Measurements from ENCODE around the gene IL24. TPM values are rescaled to one million over a fixed set of nuclear protein-coding genes. Genes with fewer than 3 reads are reported as not detected.

Gene IL24
- total RNA-seq, 1 experiment from 2014 or later = not detected

GRCh38 chr1:206937425-206937824 lies 40.2 kb downstream of the IL24 start:
- Histone ChIP-seq H3K9me2 (ENCODE audit: insufficient read depth) (no peaks in the 10 kb centered on the region), H2AFZ (no peak overlapping the region), H3F3A (ENCODE audit: insufficient read depth, low read depth) (no peaks in the 10 kb centered on the region), H3K79me2 (ENCODE audit: low read depth) (no peaks in the 10 kb centered on the region), H3K27me3 (ENCODE audit: insufficient read depth, low read depth) (no peaks in the 10 kb centered on the region), H3K27ac (no peak overlapping the region), H3K36me3 (ENCODE audit: low read depth) (no peaks in the 10 kb centered on the region), H3K4me3 (no peak overlapping the region), H3K4me1 (replicated peaks; ENCODE audit: insufficient read depth) (no peaks in the 10 kb centered on the region), H3K4me2 (no peak overlapping the region), H3K9me3 (ENCODE audit: insufficient read depth, low read depth) (no peaks in the 10 kb centered on the region), H4K20me1 (ENCODE audit: insufficient read depth) (no peaks in the 10 kb centered on the region)
- ChIA-PET CTCF (no interaction called here), POLR2A (ENCODE audit: unreplicated experiment) (no interaction called here)
- intact Hi-C loops (cut with micrococcal nuclease; ENCODE audit: unreplicated experiment) = no loop called here
- BruUV-seq (replicated peaks) = no TSS peak
- no peak for DNase-seq
- TF ChIP-seq CTCF (conservative IDR thresholded peaks at IDR 0.05) = no peak
- TF ChIP-seq EZH2 (IDR thresholded peaks at IDR 0.05; ENCODE audit: low read depth) = no peak

GRCh38 chr1:206939131-206939530 lies 41.9 kb downstream of the IL24 start:
- ChIA-PET POLR2A (ENCODE audit: unreplicated experiment) (no interaction called here), CTCF (no interaction called here)
- Histone ChIP-seq H3K27me3 (ENCODE audit: insufficient read depth, low read depth) (no peaks in the 10 kb centered on the region), H3K4me2 (no peak overlapping the region), H3K4me3 (no peak overlapping the region), H2AFZ (no peak overlapping the region), H3K27ac (no peak overlapping the region), H3K4me1 (replicated peaks; ENCODE audit: insufficient read depth) (no peaks in the 10 kb centered on the region), H3K9me3 (ENCODE audit: insufficient read depth, low read depth) (no peaks in the 10 kb centered on the region), H3K36me3 (ENCODE audit: low read depth) (no peaks in the 10 kb centered on the region), H3F3A (ENCODE audit: insufficient read depth, low read depth) (no peaks in the 10 kb centered on the region), H4K20me1 (ENCODE audit: insufficient read depth) (no peaks in the 10 kb centered on the region), H3K79me2 (ENCODE audit: low read depth) (no peaks in the 10 kb centered on the region), H3K9me2 (ENCODE audit: insufficient read depth) (no peaks in the 10 kb centered on the region)
- DNase-seq = no peak
- TF ChIP-seq EZH2 (IDR thresholded peaks at IDR 0.05; ENCODE audit: low read depth) = no peak
- no peak for TF ChIP-seq CTCF (conservative IDR thresholded peaks at IDR 0.05)
- BruUV-seq (replicated peaks) = no TSS peak
- intact Hi-C loops (cut with micrococcal nuclease; ENCODE audit: unreplicated experiment) = no loop called here

GRCh38 chr1:206939841-206940587 lies 42.8 kb downstream of the IL24 start:
- CTCF ChIA-PET = no interaction called here
- no peak overlapping the region for H3K4me3 ChIP-seq
- H3K27me3 ChIP-seq (ENCODE audit: insufficient read depth, low read depth) = no peaks in the 10 kb centered on the region
- H3K4me1 ChIP-seq (replicated peaks; ENCODE audit: insufficient read depth) = no peaks in the 10 kb centered on the region
- no peaks in the 10 kb centered on the region for H3K79me2 ChIP-seq (ENCODE audit: low read depth)
- DNase-seq = no peak
- no TSS peak for BruUV-seq (replicated peaks)
- no peaks in the 10 kb centered on the region for H3K9me2 ChIP-seq (ENCODE audit: insufficient read depth)
- H3K9me3 ChIP-seq (ENCODE audit: insufficient read depth, low read depth) = no peaks in the 10 kb centered on the region
- intact Hi-C loops (cut with micrococcal nuclease; ENCODE audit: unreplicated experiment) = no loop called here
- POLR2A ChIA-PET (ENCODE audit: unreplicated experiment) = no interaction called here
- TF ChIP-seq CTCF (conservative IDR thresholded peaks at IDR 0.05) (no peak), EZH2 (IDR thresholded peaks at IDR 0.05; ENCODE audit: low read depth) (no peak)
- H3K4me2 ChIP-seq = no peak overlapping the region
- no peaks in the 10 kb centered on the region for H4K20me1 ChIP-seq (ENCODE audit: insufficient read depth)
- H2AFZ ChIP-seq = no peak overlapping the region
- H3K36me3 ChIP-seq (ENCODE audit: low read depth) = no peaks in the 10 kb centered on the region
- no peaks in the 10 kb centered on the region for H3F3A ChIP-seq (ENCODE audit: insufficient read depth, low read depth)
- H3K27ac ChIP-seq = no peak overlapping the region

All from PC-9 (cell line).